A204.1 (cell line): ENCODE data around the gene CPXM2.

Experiments used
- FAIRE-seq: peaks from 2 replicates; lab custom pipeline; 2012; peaks lifted over from hg19 to GRCh38; lab: Jason Lieb, UNC

Gene CPXM2

GRCh38 chr10:123904834-123905409 is 13.3 kb upstream of the CPXM2 start:
- no peak for FAIRE-seq

- FAIRE-seq, result no peak
Measured at GRCh38 chr10:123903621-123904020, 12.0 kb upstream of the CPXM2 start.

- FAIRE-seq, result no peak
Measured at GRCh38 chr10:123901621-123902020, 10.0 kb upstream of the CPXM2 start.

GRCh38 chr10:123897146-123897545 is 5.5 kb upstream of the CPXM2 start:
- no peak for FAIRE-seq

- no peak for FAIRE-seq
Measured at GRCh38 chr10:123896246-123896927, 4.8 kb upstream of the CPXM2 start.

- no peak for FAIRE-seq
Measured at GRCh38 chr10:123893651-123894050, 2.0 kb upstream of the CPXM2 start.

- no peak for FAIRE-seq
Measured at GRCh38 chr10:123890756-123891143, 857 bp downstream of the CPXM2 start.

- FAIRE-seq, result no peak
Measured at GRCh38 chr10:123890226-123890625, 1.4 kb downstream of the CPXM2 start.

- no peak for FAIRE-seq
Measured at GRCh38 chr10:123889821-123890220, 1.8 kb downstream of the CPXM2 start.

GRCh38 chr10:123888751-123889150 is 2.9 kb downstream of the CPXM2 start:
- no peak for FAIRE-seq

GRCh38 chr10:123888256-123888655 is 3.4 kb downstream of the CPXM2 start:
- no peak for FAIRE-seq

GRCh38 chr10:123886292-123886691 is 5.3 kb downstream of the CPXM2 start:
- FAIRE-seq, result no peak

GRCh38 chr10:123885406-123886170 is 6.0 kb downstream of the CPXM2 start:
- FAIRE-seq, result no peak

- FAIRE-seq, result no peak
Measured at GRCh38 chr10:123884907-123885381, 6.7 kb downstream of the CPXM2 start.

GRCh38 chr10:123884351-123884906 is 7.2 kb downstream of the CPXM2 start:
- no peak for FAIRE-seq

- FAIRE-seq, result no peak
Measured at GRCh38 chr10:123883673-123884320, 7.8 kb downstream of the CPXM2 start.

- no peak for FAIRE-seq
Measured at GRCh38 chr10:123882681-123883445, 8.7 kb downstream of the CPXM2 start.

GRCh38 chr10:123882177-123882576 is 9.4 kb downstream of the CPXM2 start:
- FAIRE-seq, result no peak

- no peak for FAIRE-seq
Measured at GRCh38 chr10:123879606-123880257, 11.9 kb downstream of the CPXM2 start.

- FAIRE-seq, result no peak
Measured at GRCh38 chr10:123878666-123879303, 12.8 kb downstream of the CPXM2 start.

GRCh38 chr10:123870260-123870659 is 21.3 kb downstream of the CPXM2 start:
- no peak for FAIRE-seq
